ENCODE data around the gene ASAP2.

- no peak for TF ChIP-seq CTCF (IDR thresholded peaks at IDR 0.05)
- no peak for TF ChIP-seq EZH2 (IDR thresholded peaks at IDR 0.05; ENCODE audit: borderline replicate concordance, insufficient read depth, low read depth, low read length, poor library complexity, severe bottlenecking)
Measured at GRCh38 chr2:9225806-9226205, 19.2 kb downstream of the ASAP2 start.
